Measurements from ENCODE around the gene IL17C.

The IL17C gene

GRCh38 chr16:88647178-88648070, 9.1 kb downstream of the IL17C start:
- DNase-seq, result no peak

DNA sequence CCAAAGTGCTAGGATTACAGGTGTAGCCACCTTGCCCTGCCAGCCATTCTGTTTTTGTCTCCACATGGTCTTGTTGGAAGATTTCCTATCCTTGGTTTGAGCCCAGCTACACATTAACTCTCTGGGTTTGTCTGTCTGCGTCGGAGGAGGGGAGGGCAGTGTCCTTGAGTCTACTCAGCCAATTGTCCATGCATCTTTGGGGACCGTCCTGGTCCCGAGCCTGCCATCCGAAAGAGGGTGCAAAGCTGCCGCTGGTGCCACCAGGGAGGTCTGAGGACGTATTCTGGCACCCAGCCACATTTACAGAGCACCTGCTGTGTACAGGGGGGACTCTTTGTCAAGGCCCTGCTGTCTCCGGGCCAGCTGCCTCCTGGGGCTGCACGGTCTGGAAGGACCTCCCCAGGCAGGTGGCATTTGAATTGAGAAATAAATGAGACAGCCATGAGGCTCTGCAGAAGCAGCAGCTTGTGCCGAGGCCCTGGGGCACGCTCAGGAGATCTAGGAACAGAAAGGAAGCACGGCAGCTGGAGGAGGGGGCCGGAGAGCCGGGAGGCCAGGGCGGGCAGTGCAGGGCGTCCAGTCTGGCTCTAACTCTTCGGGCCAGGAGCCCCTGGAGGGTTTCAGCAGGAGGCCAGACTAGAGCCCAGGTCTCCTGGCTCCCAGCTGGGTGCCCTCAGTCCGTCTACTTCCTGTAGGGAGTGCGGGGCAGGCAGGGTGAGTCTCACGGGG, 11.0 kb downstream of the IL17C start:
- DNase-seq, result no peak

- DNase-seq, result no peak
These were observed 11.8 kb downstream of the IL17C start for GRCh38 chr16:88649924-88650748.

GRCh38 chr16:88650749-88651275, 12.4 kb downstream of the IL17C start, which contains the start of gene CYBA:
Gene CYBA (minus strand): TSS chr16:88651053. CDS start chr16:88651013, 40 bp downstream.
- no peak for DNase-seq

DNA sequence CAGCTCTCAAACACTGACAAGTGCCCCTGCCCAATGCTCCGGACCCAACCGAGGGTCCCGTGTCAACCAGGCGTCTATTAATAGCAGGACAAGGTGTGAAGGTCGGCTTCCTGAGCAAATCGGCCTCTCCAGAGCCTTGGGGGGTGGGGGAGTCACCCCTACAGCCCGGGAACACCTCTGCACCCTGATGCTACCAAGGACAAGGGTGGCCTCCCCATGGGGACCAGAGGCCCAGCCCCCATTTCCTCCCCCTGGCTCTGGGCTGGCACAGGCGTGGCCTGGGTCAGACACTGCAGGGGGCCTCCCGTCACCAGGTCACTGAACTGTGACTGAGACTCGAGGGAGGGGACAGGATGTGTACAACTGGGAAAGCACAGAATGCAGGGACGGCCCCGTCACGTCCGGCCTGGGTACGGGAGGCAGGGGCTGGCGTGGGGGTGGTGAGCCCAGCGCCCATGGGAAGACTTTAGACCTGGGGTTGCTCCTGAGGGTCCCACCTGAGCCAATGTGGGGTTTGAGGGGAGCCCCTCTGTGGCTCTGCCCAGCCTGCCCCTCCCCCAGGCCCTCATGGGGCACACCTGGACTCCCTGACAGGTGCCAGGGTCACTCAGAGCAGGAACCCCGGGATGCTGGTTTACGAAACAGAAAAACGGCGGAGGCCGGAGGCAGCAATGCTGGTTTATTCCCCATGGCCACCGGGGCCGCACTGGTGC, 13.1 kb downstream of the IL17C start:
- no peak for DNase-seq

GRCh38 chr16:88651989-88652761, 13.8 kb downstream of the IL17C start:
- DNase-seq, result no peak

DNA sequence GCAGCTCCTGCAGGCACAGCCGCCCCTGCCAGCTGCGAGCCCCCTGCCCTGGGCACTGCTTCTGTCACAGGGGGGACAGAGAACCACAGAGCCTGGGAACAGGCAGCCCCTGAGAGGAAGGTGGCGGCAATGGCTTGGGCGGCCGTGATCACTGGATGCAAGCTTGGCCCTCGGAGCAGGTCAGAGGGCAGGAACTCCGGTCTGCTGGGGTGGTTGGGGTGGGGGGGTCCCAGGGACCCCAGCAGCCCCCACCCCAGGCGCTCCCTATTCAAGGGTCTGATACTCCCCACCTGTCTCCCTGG, 14.3 kb downstream of the IL17C start:
- no peak for DNase-seq

DNA sequence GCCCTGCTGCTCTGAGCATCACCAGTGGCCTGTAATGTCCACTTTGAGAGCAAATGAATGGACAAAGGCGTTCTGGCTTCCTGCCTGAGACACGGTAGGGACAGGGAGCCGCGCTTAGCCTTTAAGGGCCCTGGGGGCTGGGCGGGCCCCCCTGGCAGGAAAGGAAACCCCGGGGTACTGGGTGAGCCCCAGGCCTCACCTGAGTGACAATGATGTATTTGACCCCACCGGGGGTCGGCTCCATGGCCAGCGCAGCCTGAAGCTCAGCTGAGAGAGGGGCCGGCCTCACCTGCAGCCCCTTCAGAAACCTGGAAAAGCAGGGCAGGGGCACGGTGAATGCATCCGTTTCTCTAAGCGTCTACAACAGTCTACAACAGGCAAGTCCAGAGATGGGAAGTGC, 14.7 kb downstream of the IL17C start:
- no peak for DNase-seq

DNA sequence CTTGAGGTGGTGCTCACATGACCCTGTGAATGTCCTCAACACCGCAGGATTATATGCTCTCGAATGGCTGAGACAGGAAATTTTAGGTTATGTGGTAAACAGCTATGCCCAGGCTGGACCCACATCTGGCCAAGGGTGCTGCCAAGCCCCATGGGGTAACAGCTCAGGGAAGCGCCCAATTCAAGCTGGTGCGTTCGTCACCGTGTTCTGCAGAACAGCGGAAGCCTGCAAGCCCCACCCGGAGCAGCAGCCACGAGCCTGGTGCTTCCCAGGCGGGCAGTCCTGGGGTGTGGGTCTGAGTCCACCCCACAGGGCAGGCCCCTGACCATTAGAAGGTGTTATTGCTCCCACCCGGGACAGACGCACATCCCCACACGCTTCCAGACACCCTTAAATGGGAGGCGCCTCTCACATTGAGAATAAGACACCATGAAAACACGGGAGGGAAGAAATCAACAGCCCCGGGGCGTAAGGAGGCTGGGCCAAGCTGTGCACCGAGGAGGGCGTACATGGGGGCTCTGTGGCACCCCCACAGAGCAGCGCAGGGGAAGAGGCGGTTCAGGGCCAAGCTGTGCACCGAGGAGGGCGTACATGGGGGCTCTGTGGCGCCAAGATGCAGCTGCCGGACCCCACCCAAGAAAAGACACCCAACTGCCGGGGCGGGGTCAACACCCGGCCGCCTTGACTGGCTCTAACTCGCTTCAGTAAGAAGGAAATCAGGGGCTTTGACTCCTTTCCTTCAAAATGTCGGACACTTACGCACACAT, 15.4 kb downstream of the IL17C start:
- no peak for DNase-seq

- DNase-seq, result no peak
These were observed 16.1 kb downstream of the IL17C start for GRCh38 chr16:88654363-88655052.

DNA sequence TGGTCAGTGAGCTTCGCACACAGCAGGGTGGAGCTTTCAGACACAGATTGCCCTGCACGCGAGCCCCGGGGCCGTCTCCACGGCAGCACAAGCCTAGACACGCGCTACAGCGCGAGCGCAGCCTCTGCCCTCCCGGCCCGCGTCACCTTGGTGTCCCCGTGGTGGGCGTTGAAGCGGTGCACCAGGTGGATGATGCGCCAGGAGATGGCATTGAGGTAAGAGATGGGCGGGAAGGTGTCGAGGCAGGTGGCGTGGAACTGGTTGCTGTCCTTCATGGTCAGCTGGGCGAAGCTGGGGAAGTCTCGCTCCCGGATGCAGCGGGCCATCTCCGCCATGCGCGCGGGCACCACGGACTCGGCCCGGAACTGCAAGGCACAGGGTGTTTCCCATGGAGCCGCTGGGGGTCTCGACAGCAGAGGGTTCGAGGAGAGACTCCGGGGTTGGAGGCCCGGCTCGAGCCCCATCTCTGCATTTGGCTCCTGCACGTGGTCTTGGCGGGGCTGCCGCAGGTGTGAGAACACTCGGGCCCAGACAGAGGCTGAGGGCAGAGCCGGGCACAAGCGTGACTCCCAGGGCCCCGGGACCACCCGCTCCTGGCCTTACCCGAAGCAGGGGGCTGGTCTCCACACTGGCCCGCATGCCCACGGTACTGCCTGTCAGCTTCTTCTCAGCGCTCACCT, 16.8 kb downstream of the IL17C start:
- DNase-seq, result no peak

DNA sequence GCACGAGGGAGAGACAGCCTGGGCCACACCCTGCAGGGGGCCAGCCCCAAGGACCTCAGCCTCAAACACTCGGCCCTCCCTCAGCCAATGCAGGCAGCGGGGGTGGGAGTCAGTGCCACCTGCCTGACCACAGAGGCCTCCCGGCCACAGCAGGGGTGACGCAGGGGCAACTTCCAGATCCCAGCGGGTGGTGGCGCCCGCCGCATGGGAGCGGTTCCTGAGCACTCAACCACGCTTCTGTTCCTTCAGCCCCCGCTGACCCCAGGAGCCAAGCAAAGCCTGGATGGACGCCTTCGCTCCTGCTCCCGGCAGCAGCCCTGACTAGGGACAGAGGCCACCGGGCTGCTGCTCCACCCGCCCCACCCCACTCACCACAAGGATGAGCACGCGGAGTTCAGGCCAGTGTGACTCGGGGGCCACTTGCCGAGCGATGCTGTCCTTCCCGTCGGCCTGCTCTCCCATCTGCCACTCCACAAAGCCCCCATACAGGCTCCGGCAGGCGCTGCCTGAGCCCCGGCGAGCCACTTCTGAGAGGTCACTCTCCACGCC, 17.4 kb downstream of the IL17C start:
- no peak for DNase-seq

- DNase-seq, result no peak
These were observed 18.1 kb downstream of the IL17C start for GRCh38 chr16:88656291-88656980.

GRCh38 chr16:88657371-88657770, 19.0 kb downstream of the IL17C start:
- DNase-seq, result no peak

GRCh38 chr16:88658714-88659113, 20.3 kb downstream of the IL17C start:
- no peak for DNase-seq

- no peak for DNase-seq
These were observed 20.8 kb downstream of the IL17C start for GRCh38 chr16:88659160-88659559.

- DNase-seq, result no peak
These were observed 23.1 kb downstream of the IL17C start for GRCh38 chr16:88661468-88661867.

DNA sequence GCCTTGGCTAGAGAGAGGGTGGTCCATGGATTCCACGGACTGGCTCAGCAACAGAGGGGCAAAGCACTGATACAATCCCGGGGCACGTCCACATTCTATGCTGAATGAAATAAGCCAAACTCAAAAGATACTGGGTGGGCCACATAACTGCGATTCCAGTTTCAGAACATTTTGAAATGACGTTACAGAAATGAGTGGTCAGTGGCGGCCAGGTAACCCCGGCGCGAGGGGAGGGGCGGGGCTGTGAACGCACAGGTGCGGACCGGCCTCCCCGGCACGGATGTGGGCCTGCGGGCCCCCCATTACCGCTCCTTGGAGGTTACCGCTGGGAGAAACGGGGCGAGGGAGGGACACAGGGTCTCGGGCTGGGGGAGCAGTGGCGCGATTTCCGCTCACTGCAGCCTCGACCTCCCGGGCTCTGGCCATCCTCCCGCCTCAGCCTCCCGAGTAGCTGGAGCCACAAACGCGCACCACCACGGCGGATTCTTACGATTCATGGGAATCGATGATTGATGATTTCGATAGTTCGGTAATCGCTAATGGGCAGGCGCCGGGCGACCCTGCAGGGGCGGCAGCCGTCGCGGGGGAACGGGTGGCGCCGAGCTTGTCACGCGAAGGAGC, 24.0 kb downstream of the IL17C start:
- DNase-seq, result no peak
